CD4-positive, alpha-beta memory T cell (primary cell): ENCODE measurements around the gene LINC01488. TPM values are rescaled to one million over a fixed set of nuclear protein-coding genes. Genes with fewer than 3 reads are reported as not detected.

Source experiments
- CTCF ChIA-PET: fragments of 350-600 bp; sonication (Branson Sonifier 250); formaldehyde crosslinking; loops from one replicate; lab custom pipeline; 2021; ENCODE audit warnings: inconsistent platforms; ENCODE audit not compliant: partially characterized antibody; lab: Charles Lee
- POLR2A ChIA-PET: fragments of 350-600 bp; sonication (Branson Sonifier 250); formaldehyde crosslinking; loops from one replicate; lab custom pipeline; 2021; ENCODE audit not compliant: partially characterized antibody; lab: Charles Lee
- DNase-seq, 5 donors: peaks; one replicate each; pipeline versions ENCODE4 v3.0.0 to v3.0.0-alpha.2; 2020 to 2022; ENCODE audit warnings: mixed read lengths in 1 of 5
- H3K27ac ChIP-seq: one replicate; pipeline ENCODE4 v1.7.0; 2013; ENCODE audit warnings: low read depth, low read length
- H3K27me3 ChIP-seq: 2 replicates; pipeline ENCODE4 v1.7.0; 2013; ENCODE audit warnings: mild to moderate bottlenecking, low read length, moderate library complexity; ENCODE audit not compliant: insufficient read depth
- H3K36me3 ChIP-seq: 2 replicates; pipeline ENCODE4 v1.7.0; 2013; ENCODE audit warnings: mild to moderate bottlenecking, low read length, moderate library complexity; ENCODE audit not compliant: insufficient read depth
- H3K4me1 ChIP-seq: 2 replicates; pipeline ENCODE4 v1.7.0; 2013; ENCODE audit warnings: mild to moderate bottlenecking, low read length, moderate library complexity; ENCODE audit not compliant: insufficient read depth
- H3K4me3 ChIP-seq, 2 donors: one replicate each; pipeline ENCODE4 v1.7.0; 2013; ENCODE audit warnings: low read length in 2 of 2, mild to moderate bottlenecking in 1 of 2
- H3K9me3 ChIP-seq, 2 donors: one replicate each; pipeline ENCODE4 v1.7.0; 2013; ENCODE audit warnings: low read length in 2 of 2, control low read depth in 1 of 2; ENCODE audit not compliant: control insufficient read depth in 1 of 2
- H3K27ac Mint-ChIP-seq, 7 donors: one replicate each; pipeline ENCODE4 v1.8.0; 2020 to 2021; ENCODE audit warnings: mixed read lengths in 7 of 7, mild to moderate bottlenecking in 6 of 7, inconsistent platforms in 3 of 7, moderate library complexity in 3 of 7
- H3K27me3 Mint-ChIP-seq, 2 donors: one replicate each; pipeline ENCODE4 v1.8.0; 2020 to 2021; ENCODE audit warnings: mixed read lengths in 2 of 2
- H3K36me3 Mint-ChIP-seq, 2 donors: one replicate each; pipeline ENCODE4 v1.8.0; 2020 to 2021; ENCODE audit warnings: mixed read lengths in 2 of 2, inconsistent platforms in 1 of 2, mild to moderate bottlenecking in 1 of 2
- H3K4me1 Mint-ChIP-seq, 4 donors: one replicate each; pipeline ENCODE4 v1.8.0; 2020 to 2021; ENCODE audit warnings: mixed read lengths in 4 of 4, mild to moderate bottlenecking in 1 of 4
- H3K4me3 Mint-ChIP-seq, 8 donors: one replicate each; pipeline ENCODE4 v1.8.0; 2020 to 2021; ENCODE audit warnings: mixed read lengths in 8 of 8, mild to moderate bottlenecking in 7 of 8, moderate library complexity in 6 of 8, inconsistent platforms in 3 of 8
- H3K9me3 Mint-ChIP-seq, 8 donors: one replicate each; pipeline ENCODE4 v1.8.0; 2020 to 2021; ENCODE audit warnings: mixed read lengths in 8 of 8, mild to moderate bottlenecking in 5 of 8, inconsistent platforms in 3 of 8, moderate library complexity in 1 of 8
- intact Hi-C: fragments of 100-400 bp; cut with micrococcal nuclease; formaldehyde crosslinking; loops from one replicate; pipeline ENCODE4 v1.15.1; 2023
- polyA plus RNA-seq, 2 donors: library from polyadenylated mRNA; unstranded; fragments of 300-500 nt; fragmentation: Illumina TruSeq; gene quantifications; one replicate each; pipeline ENCODE4 v1.2.3, GENCODE V29; 2021
- total RNA-seq, 2 experiments: library from RNA; stranded (reverse); gene quantifications; one replicate each; pipeline ENCODE4 v1.2.3, GENCODE V29; 2021

The LINC01488 gene
- total and polyA plus RNA-seq, 4 experiments from 2014 or later: not detected

DNA sequence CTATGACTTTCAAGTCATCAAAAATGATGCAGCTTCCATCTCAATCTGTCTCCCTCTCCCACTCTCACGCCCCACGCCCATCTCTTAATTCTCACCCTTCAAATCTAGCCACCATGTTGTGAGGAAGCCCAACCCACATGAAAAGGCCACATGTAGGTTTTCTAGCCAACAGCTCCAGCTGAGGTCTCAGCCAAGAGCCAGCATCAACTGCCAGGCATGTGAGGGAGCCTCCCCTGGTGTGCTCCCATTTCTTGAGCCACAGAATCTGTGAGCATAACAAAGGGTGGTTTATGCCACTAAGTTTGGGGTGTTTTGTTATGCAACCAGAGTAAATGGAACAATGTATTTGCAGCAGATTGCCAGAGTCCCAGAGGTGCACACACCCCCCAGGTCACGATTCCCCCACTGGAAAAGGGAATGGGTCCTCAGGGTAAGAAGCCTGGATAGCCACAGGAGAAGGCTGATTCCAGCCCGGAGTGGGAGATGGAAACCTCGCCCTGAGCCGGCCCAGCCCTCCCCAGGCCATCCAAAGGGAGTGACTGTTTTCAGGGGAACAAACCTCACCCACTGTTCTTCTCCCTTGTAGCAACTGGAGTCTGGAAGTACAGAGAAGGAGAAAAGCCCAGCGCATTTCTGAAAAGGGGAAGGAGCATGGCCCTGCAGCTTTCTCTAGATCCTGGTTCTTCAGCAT, 20.0 kb upstream of the LINC01488 start:
- Histone ChIP-seq H3K9me3 (peaks cover 0 to 12% of the 10 kb centered on the region in 2 donors), H3K4me3 (no peak overlapping the region), H3K36me3 (no peaks in the 10 kb centered on the region), H3K27me3 (no peaks in the 10 kb centered on the region), H3K4me1 (no peaks in the 10 kb centered on the region), H3K27ac (no peak overlapping the region)
- CTCF ChIA-PET: no interaction called here
- intact Hi-C loops: no loop called here
- Mint-ChIP-seq H3K36me3 (peaks cover 0 to 13% of the 10 kb centered on the region in 2 donors), H3K27me3 (peaks cover 5 to 9% of the 10 kb centered on the region in 2 donors), H3K27ac (no peak overlapping the region), H3K9me3 (peaks cover 2 to 51% (median 31%) of the 10 kb centered on the region in 8 donors), H3K4me3 (peak overlapping the region in 1 of 8 donors; percentile 33), H3K4me1 (no peaks in the 10 kb centered on the region)
- DNase-seq: no peak
- POLR2A ChIA-PET: no interaction called here

DNA sequence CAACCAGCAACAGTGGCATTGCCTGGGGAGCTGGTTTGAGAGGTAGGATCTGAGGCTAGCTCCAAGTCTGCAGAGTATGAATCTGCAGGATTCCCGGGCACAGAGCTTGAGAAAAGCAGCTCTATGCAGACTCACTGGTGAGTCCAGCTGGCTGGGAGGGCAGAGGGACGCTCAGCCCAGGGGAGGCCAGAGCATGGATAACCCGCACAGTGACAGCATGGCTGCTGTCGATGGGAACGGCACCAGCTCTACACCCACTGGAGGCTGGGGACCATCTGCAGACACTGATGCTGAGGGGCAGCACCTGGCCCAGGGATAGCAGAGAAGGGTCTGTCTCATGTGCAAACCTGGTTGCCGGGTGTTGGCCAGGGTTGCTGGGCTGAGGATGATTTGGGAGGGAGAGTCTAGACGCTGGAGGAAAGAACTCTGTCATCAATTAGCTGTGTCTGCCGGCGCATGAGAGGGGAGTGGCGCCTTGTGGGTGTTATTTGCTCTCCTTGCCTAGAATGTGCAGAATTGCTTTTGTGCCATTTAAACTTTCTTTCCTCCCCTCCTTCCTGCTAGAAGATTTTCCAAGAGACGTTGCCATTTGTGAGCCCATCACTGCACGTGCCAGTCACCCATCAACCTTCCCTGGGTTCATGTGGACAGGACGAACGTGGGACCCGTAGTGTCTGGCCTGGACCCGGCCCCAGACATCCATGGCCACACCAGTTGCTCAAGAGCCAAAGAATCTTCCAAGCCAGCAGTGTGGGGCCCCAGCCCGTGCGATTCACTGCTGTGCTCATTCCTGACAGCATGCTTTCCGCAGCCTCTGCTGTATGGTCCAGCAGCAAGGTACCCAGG, 19.1 kb upstream of the LINC01488 start:
- ChIA-PET CTCF (no interaction called here), POLR2A (no interaction called here)
- H3K4me3 Mint-ChIP-seq: no peak overlapping the region
- Histone ChIP-seq H3K4me3 (no peak overlapping the region), H3K27ac (no peak overlapping the region), H3K36me3 (no peaks in the 10 kb centered on the region), H3K4me1 (no peaks in the 10 kb centered on the region), H3K27me3 (no peaks in the 10 kb centered on the region), H3K9me3 (peaks cover 0 to 8% of the 10 kb centered on the region in 2 donors)
- peak in 1 of 5 donors; percentile 40 for DNase-seq
- H3K27me3 Mint-ChIP-seq: peaks cover 5 to 9% of the 10 kb centered on the region in 2 donors
- peak overlapping the region in 1 of 7 donors; percentile 7 for H3K27ac Mint-ChIP-seq
- H3K36me3 Mint-ChIP-seq: peaks cover 0 to 13% of the 10 kb centered on the region in 2 donors
- intact Hi-C loops: no loop called here
- H3K4me1 Mint-ChIP-seq: no peaks in the 10 kb centered on the region
- H3K9me3 Mint-ChIP-seq: peaks cover 0 to 43% (median 24%) of the 10 kb centered on the region in 8 donors

DNA sequence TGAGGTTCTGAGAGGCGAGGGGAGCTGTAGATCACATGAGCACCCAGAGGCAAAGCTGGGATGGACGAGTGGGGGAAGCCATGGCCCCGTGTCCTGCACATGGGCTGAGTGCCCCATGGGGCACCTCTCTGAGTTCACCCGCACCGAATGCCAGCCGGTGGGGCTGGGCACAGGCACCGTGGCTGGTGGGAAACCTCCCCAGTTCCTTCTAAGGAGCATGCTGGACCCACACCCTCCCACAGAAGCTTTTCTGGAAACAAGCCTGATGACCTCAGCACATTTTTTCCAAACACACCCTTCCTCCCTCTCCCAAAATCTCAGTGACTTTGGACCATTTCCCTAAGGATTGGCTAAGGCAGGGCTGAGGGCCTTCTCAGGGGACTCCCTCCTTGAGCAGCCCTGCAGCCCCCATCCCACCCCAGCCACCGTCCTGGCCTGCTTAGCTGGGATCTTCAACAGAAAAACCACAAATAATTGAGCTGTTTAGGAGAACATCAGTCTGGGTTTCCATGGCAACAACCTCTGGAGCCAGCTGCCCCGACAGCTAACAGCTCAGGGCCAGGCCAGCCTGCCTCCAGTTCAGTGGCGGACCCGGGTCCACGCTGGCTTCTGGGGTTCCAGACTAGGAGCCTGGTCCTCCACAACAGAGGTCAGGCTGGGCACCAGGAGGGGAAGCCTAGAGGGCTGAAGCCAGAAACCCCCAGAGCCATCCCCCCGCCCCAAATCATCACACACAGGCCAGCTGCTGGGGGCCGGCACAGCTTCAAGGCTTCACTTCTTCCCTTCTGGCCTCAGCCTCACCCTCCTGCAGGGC, 18.1 kb upstream of the LINC01488 start:
- H3K27ac ChIP-seq: no peak overlapping the region
- no peaks in the 10 kb centered on the region for H3K4me1 ChIP-seq
- Mint-ChIP-seq H3K4me1 (no peaks in the 10 kb centered on the region), H3K9me3 (peaks cover 0 to 32% (median 17%) of the 10 kb centered on the region in 8 donors), H3K27ac (no peak overlapping the region), H3K27me3 (peaks cover 6 to 9% of the 10 kb centered on the region in 2 donors), H3K4me3 (no peak overlapping the region), H3K36me3 (peaks cover 0 to 6% of the 10 kb centered on the region in 2 donors)
- H3K36me3 ChIP-seq: no peaks in the 10 kb centered on the region
- no peak overlapping the region for H3K4me3 ChIP-seq
- DNase-seq: no peak
- intact Hi-C loops: no loop called here
- CTCF ChIA-PET: no interaction called here
- H3K9me3 ChIP-seq: peaks cover 0 to 7% of the 10 kb centered on the region in 2 donors
- POLR2A ChIA-PET: no interaction called here
- no peaks in the 10 kb centered on the region for H3K27me3 ChIP-seq

DNA sequence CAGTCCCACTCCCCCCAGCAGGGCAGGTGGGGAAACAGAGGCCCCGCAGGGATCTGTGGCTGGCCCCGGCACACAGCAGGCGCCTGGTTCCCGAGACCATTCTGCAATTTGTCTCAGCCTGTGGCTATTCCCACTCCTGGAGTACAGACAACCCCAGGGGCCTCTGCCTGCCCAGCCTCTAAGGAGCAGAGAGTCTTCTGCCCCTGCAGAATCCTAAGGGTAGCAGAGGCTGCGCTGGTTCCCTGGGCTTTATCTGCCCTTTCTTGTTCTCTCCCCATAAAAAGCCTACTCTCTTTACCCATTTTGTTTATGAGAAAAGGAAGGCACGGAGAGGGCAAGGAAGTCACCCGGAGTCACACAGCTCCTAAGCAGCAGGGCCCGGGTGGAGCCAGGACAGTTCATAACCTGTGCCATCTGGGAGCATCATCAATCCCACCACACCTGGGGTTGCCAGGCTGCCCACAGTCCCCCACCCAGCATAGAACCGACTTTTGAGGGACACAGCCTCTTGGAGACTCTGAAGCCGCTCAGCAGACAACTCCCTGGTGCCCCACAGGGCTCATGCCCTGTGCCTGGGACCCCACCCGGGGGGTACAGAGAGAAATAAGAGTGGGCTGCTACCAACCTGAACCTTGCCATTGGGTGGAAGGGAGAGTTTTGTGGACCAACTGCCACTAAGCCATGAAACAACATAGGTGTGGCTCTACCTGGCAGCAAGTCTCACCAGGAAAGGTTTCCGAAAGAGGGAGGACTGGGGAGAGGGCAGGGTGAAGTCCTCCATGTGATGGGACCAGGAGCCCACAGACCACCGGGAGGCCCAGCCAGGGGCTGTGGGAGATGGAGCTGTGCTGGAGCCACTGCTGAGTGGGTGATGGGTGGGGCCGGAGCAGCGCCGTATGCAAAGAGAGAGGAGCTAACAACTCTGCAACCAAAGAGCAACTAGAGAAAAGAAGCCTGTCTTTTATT, 17.2 kb upstream of the LINC01488 start:
- ChIA-PET POLR2A (no interaction called here), CTCF (no interaction called here)
- Mint-ChIP-seq H3K4me3 (no peak overlapping the region), H3K9me3 (peaks cover 0 to 25% (median 17%) of the 10 kb centered on the region in 8 donors), H3K36me3 (peaks cover 0 to 6% of the 10 kb centered on the region in 2 donors), H3K27me3 (peaks cover 7 to 9% of the 10 kb centered on the region in 2 donors), H3K4me1 (no peaks in the 10 kb centered on the region), H3K27ac (no peak overlapping the region)
- Histone ChIP-seq H3K4me3 (no peak overlapping the region), H3K9me3 (peaks cover 0 to 7% of the 10 kb centered on the region in 2 donors), H3K36me3 (no peaks in the 10 kb centered on the region), H3K27me3 (no peaks in the 10 kb centered on the region), H3K4me1 (no peaks in the 10 kb centered on the region), H3K27ac (no peak overlapping the region)
- intact Hi-C loops: no loop called here
- DNase-seq: no peak

DNA sequence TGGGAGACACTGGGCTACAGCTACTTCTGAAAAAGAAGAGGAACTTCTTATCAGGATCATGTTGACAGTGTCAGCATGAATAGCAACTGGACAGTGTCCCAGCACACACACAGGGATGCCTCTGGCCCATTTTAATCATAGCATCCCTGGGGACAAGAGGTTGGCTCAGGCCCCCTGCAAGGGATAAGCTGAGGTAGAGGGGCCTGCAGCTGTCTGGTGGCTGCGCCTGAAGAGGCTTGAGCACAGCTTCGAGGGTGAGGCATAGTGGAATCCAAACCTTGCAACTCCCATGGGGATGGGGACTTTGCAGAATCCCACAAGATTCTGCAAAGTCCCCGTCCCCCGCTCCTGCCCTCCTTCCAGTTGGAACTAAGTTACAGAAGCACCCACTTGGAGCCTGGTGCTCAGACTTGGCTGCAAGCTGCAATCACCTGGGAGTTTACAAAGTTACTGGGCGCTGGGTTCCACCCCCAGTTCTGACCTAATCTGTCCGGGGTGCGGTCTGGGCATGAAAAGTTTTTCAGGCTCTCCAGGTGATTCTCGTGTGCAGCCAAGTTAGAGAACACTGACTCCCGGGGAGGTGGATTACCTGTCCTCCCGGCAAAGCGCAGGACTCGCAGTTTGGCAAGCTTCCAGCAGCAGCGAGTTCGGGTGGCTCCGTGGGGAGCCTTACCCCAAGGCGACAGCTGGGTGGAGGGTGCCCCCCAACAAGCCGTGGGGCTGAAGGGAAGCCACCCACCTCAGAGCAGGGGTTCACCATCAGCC, 16.0 kb upstream of the LINC01488 start:
- Histone ChIP-seq H3K36me3 (no peaks in the 10 kb centered on the region), H3K9me3 (no peaks in the 10 kb centered on the region), H3K27me3 (no peaks in the 10 kb centered on the region), H3K4me1 (no peaks in the 10 kb centered on the region), H3K27ac (no peak overlapping the region), H3K4me3 (no peak overlapping the region)
- H3K36me3 Mint-ChIP-seq: peaks cover 0 to 6% of the 10 kb centered on the region in 2 donors
- H3K27ac Mint-ChIP-seq: no peak overlapping the region
- ChIA-PET POLR2A (no interaction called here), CTCF (interaction anchor here (0.5 kb wide), 1 partner anchor 14 kb away, joined by 3 read pairs; no protein-coding TSS in a partner anchor)
- peaks cover 5 to 9% of the 10 kb centered on the region in 2 donors for H3K27me3 Mint-ChIP-seq
- no peak for DNase-seq
- no peaks in the 10 kb centered on the region for H3K4me1 Mint-ChIP-seq
- H3K9me3 Mint-ChIP-seq: peaks cover 0 to 17% (median 10%) of the 10 kb centered on the region in 8 donors
- intact Hi-C loops: no loop called here
- no peak overlapping the region for H3K4me3 Mint-ChIP-seq

DNA sequence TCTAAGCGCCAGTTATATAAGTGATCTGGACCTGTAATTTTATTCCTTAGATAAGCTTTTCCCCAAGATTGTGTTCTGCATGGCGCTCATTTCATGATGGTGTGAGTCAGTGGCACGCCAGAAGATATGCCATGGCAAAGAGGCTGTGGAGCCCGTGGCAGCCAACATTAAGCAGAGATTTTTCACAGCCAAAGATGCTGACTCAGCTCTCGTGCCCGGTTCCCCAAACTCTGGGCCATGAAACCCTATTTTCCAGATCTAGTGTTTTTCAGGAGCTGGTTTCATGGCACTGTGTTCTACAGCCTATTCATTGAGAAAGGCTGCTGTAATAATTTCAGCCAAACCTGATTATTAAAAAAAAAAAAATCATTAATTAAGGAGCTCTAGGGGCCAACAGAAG, 15.4 kb upstream of the LINC01488 start:
- Mint-ChIP-seq H3K27ac (no peak overlapping the region), H3K9me3 (peaks cover 0 to 11% (median 4%) of the 10 kb centered on the region in 8 donors), H3K36me3 (peaks cover 0 to 3% of the 10 kb centered on the region in 2 donors), H3K4me3 (no peak overlapping the region), H3K27me3 (peaks cover 5 to 6% of the 10 kb centered on the region in 2 donors), H3K4me1 (no peaks in the 10 kb centered on the region)
- no peak overlapping the region for H3K27ac ChIP-seq
- no peaks in the 10 kb centered on the region for H3K9me3 ChIP-seq
- H3K36me3 ChIP-seq: no peaks in the 10 kb centered on the region
- ChIA-PET CTCF (no interaction called here), POLR2A (no interaction called here)
- intact Hi-C loops: no loop called here
- no peaks in the 10 kb centered on the region for H3K27me3 ChIP-seq
- DNase-seq: no peak
- H3K4me3 ChIP-seq: no peak overlapping the region
- H3K4me1 ChIP-seq: no peaks in the 10 kb centered on the region
